GM12878 (cell line): ENCODE results near the gene HLTF. TPM values are rescaled to one million over a fixed set of nuclear protein-coding genes. Genes with fewer than 3 reads are reported as not detected.

Experiments used
- CBX5 ChIP-seq: sonication (generic); IDR thresholded peaks from 2 replicates; pipeline ENCODE4 v1.6.1; 2016; ENCODE audit warnings: low read depth, moderate library complexity, mild to moderate bottlenecking, inconsistent platforms
- CHD1 ChIP-seq: IDR thresholded peaks from 2 replicates; pipeline ENCODE4 v1.6.1; 2012; ENCODE audit warnings: low read depth, low read length, improper control_type of control experiment
- CREM ChIP-seq: IDR thresholded peaks from 2 replicates; pipeline ENCODE4 v1.6.1; 2014; ENCODE audit warnings: antibody characterized with exemption, low read depth
- GABPA ChIP-seq: IDR thresholded peaks from 2 replicates; pipeline ENCODE4 v1.6.1; 2014; ENCODE audit warnings: antibody characterized with exemption, low read depth, mild to moderate bottlenecking, inconsistent platforms
- HDAC6 ChIP-seq: fragments of 200-600 bp; sonication (generic); IDR thresholded peaks from one replicate; pipeline ENCODE4 v1.8.0; 2017; ENCODE audit warnings: antibody characterized with exemption; ENCODE audit not compliant: unreplicated experiment
- JUNB ChIP-seq: IDR thresholded peaks from 2 replicates; pipeline ENCODE4 v1.6.1; 2016; ENCODE audit warnings: antibody characterized with exemption, mild to moderate bottlenecking
- KAT2A ChIP-seq: conservative IDR thresholded peaks from 2 replicates; pipeline ENCODE4 v1.6.1; 2011; ENCODE audit warnings: low read depth, low read length; ENCODE audit not compliant: control insufficient read depth
- MTA3 ChIP-seq: IDR thresholded peaks from 2 replicates; pipeline ENCODE4 v1.6.1; 2012; ENCODE audit warnings: low read length, inconsistent platforms, borderline replicate concordance
- NFYB ChIP-seq: IDR thresholded peaks from 2 replicates; pipeline ENCODE4 v1.6.1; 2011; ENCODE audit warnings: low read depth, mild to moderate bottlenecking, low read length, improper control_type of control experiment, moderate library complexity; ENCODE audit not compliant: insufficient read depth
- NR2C2 ChIP-seq: IDR thresholded peaks from 2 replicates; pipeline ENCODE4 v1.6.1; 2011; ENCODE audit warnings: borderline replicate concordance, low read depth; ENCODE audit not compliant: control insufficient read depth, insufficient read length
- RCOR1 ChIP-seq: conservative IDR thresholded peaks from 2 replicates; pipeline ENCODE4 v1.6.1; 2012; ENCODE audit warnings: low read depth, low read length, improper control_type of control experiment
- SIX5 ChIP-seq: IDR thresholded peaks from 2 replicates; pipeline ENCODE4 v1.6.1; 2011; ENCODE audit warnings: mild to moderate bottlenecking, low read depth, low read length, moderate library complexity; ENCODE audit not compliant: severe bottlenecking
- polyA plus RNA-seq, 11 experiments: library from polyadenylated mRNA; depleted of rRNA in 4 of 11; unstranded in 6 of 11; stranded (reverse) in 5 of 11; fragments of >200 nt; fragmentation: Nextera tagmentation in 4 of 11; fragmentation: Illumina TruSeq in 1 of 11; extraction: Ambion mirVana in 4 of 11; extraction: Trizol in 1 of 11; gene quantifications; 1 replicate in 1 of 11; 2 replicates in 10 of 11; pipeline versions ENCODE4 v1.2.1 to v1.2.3, GENCODE V29; 2011 to 2016; ENCODE audit warnings: inconsistent platforms in 2 of 11, missing spikeins in 2 of 11, low read depth in 1 of 11
- total RNA-seq, 4 experiments: library from RNA; depleted of rRNA in 3 of 4; stranded (reverse); fragments of >200 nt in 3 of 4; fragmentation: Illumina TruSeq in 1 of 4; extraction: Trizol in 1 of 4; gene quantifications; 2 replicates each; pipeline versions ENCODE4 v1.2.1 to v1.2.3, GENCODE V29; 2013 to 2021
- TF ChIP-seq, protein P1 (sequence below): IDR thresholded peaks from 2 replicates; pipeline ENCODE4 v1.6.1; 2011; ENCODE audit warnings: borderline replicate concordance, low read depth, mild to moderate bottlenecking, moderate library complexity, mixed read lengths, low read length; ENCODE audit not compliant: insufficient read depth; ENCODE audit errors: extremely low read length
- TF ChIP-seq, protein P2 (sequence below): IDR thresholded peaks from 2 replicates; pipeline ENCODE4 v1.6.1; 2012; ENCODE audit warnings: low read depth, low read length, improper control_type of control experiment
- TF ChIP-seq, protein P3 (sequence below): IDR thresholded peaks from 2 replicates; pipeline ENCODE4 v1.6.1; 2011; ENCODE audit warnings: mild to moderate bottlenecking, low read depth, low read length, moderate library complexity; ENCODE audit not compliant: insufficient replicate concordance

HLTF gene
- total and polyA plus RNA-seq, 10 of the 15 experiments (the other 5 are each of a cell fraction or from before 2014, with no cell fraction given): 13.7 to 50.4 (median 31.7) TPM

DNA sequence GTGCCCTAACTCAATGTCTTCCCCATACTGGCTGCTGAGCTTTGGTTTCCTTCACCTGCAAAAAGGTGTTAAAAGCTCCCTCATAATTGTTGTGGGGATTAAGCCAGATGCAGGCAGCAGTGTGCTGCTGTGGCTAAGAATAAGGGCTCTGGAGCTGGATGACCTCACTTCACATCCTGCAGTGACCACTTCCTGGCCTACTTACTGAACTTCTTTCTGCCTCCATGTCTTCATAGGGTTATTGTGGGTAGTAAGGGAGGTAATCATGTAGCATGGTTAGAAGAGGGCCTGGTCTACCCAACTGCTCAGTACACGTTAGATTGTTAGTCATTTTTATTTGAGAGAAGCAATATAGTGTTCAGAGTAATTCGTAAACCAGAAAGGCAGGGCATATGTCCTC, 76.6 kb downstream of the HLTF start (continued):
- TF ChIP-seq, protein P1, sequence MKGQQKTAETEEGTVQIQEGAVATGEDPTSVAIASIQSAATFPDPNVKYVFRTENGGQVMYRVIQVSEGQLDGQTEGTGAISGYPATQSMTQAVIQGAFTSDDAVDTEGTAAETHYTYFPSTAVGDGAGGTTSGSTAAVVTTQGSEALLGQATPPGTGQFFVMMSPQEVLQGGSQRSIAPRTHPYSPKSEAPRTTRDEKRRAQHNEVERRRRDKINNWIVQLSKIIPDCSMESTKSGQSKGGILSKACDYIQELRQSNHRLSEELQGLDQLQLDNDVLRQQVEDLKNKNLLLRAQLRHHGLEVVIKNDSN: no peak
- TF ChIP-seq SIX5: no peak
- no peak for TF ChIP-seq JUNB
- 0 out of 2 replicates have a peak, but pooled peaks have one; percentile 11 for TF ChIP-seq GABPA
- TF ChIP-seq, protein P2, sequence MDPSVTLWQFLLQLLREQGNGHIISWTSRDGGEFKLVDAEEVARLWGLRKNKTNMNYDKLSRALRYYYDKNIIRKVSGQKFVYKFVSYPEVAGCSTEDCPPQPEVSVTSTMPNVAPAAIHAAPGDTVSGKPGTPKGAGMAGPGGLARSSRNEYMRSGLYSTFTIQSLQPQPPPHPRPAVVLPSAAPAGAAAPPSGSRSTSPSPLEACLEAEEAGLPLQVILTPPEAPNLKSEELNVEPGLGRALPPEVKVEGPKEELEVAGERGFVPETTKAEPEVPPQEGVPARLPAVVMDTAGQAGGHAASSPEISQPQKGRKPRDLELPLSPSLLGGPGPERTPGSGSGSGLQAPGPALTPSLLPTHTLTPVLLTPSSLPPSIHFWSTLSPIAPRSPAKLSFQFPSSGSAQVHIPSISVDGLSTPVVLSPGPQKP: no peak
- no peak for TF ChIP-seq KAT2A
- TF ChIP-seq MTA3: no peak
- TF ChIP-seq CHD1: no peak
- TF ChIP-seq CREM: 0 out of 2 replicates have a peak, but pooled peaks have one; percentile 9
- TF ChIP-seq, protein P3, sequence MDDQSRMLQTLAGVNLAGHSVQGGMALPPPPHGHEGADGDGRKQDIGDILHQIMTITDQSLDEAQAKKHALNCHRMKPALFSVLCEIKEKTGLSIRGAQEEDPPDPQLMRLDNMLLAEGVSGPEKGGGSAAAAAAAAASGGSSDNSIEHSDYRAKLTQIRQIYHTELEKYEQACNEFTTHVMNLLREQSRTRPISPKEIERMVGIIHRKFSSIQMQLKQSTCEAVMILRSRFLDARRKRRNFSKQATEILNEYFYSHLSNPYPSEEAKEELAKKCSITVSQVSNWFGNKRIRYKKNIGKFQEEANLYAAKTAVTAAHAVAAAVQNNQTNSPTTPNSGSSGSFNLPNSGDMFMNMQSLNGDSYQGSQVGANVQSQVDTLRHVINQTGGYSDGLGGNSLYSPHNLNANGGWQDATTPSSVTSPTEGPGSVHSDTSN: no peak
- TF ChIP-seq RCOR1: no peak
- no peak for TF ChIP-seq NFYB
- no peak for TF ChIP-seq NR2C2
- TF ChIP-seq HDAC6: no peak
- TF ChIP-seq CBX5: no peak
